ENCODE measurements around the gene KAT6B. TPM values are rescaled to one million over a fixed set of nuclear protein-coding genes. Genes with fewer than 3 reads are reported as not detected.

KAT6B gene
- total RNA-seq, 1 donor from 2014 or later = 304 TPM

DNA sequence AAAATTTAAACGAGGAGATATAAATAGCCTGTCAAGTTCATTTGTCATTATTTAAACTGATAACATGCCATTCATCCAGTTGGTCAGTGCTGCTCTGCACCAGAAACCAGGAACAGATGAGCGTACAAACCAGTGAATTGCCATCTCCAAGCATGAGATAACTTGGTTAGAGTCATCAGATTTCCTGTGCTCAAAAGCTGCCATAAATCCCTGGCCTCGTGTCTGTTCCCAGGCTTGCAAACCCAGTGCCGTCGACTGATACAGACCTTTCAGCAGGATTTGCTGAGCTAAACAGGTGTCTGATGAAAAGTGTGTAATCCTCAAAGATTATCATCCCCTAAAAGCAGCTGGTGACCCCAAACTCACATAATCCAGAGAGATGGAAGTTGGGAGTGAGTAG is 189.0 kb downstream of the KAT6B start:
- no peak for DNase-seq

DNA sequence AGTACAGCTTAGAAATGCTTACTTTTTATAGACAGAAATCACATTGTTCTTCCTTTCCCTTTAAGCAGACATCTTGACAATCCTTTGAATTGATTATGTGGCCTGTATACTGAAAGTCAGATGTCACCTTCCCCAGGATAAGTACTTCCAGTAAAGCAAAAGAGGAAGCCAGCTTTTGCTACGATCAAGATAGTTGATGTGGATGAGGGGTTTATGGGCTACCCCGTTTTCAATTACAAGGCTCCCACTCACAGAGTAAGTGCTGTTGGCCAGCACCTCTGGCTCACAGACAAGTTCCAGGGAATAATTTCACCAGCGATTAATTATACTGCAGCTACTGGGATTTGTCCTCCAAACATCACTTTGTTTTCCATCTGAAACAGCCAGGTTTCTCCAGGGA is 189.9 kb downstream of the KAT6B start:
- no peak for DNase-seq

DNA sequence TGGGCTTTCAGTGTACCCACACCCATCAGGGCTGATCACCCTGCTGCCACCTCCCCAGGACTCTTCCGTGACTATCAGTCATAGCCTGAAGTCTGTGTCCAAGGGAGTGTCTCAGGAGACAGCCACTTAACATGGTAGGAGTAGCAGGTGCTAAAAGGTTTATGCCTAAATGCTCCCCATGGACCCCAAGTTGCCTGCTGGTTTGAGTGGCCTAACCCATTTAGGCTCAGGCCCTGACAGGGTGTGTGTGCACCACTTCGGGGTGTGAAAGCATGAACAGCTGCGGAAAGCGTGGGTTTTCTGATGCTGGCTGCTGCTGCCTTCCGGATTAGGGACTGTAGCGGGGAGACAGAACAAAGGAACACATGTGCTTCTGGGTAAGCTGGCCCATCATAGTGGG is 191.9 kb downstream of the KAT6B start:
- DNase-seq = peak; percentile 15

DNA sequence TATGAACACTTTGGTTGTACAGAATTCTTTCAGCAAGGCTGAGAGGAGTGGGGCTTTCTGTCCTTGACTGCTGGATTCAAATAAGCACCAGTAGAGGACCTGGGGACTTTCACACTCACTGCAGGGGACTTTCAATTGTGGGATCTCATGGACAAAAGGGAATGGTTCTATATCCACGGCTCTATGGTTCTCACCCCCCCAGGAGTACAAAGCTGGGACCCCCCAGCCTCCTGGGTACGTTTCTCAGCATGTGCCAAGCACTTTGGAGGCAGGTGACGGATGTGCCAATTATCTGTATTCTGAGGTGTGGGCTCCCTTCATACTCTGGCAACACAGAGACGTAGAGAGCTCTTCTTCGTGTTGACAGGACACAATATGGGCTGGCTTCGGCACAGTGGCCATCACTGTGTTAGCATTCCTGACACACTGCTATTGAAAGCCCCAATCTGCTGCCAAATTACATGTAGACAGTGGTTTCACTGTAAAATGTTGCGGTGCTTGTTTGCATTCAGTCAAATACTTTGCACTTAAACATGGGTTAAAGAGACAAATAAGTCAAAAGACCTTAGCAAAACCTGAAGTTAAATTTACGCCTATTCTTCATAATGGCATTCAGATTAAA is 192.4 kb downstream of the KAT6B start:
- no peak for DNase-seq

DNA sequence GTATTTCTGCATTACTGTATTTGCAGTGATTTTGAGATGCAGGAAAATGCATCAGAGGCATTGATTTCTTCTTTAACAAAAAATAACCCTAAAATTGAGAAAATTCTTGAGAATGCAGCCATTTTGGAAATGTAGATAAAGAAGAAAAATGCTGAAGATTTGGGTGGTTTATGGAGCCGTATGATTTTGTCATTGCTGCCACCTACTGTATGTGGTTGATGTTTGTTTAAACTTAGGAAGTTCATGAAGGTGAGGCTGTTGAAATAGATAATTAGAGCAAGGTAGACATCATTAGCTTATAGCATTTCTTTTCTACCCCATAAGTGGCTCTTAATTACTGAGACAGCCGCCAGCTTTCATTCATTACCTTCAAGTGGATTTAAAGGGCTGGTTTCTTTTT is 193.0 kb downstream of the KAT6B start:
- no peak for DNase-seq

DNA sequence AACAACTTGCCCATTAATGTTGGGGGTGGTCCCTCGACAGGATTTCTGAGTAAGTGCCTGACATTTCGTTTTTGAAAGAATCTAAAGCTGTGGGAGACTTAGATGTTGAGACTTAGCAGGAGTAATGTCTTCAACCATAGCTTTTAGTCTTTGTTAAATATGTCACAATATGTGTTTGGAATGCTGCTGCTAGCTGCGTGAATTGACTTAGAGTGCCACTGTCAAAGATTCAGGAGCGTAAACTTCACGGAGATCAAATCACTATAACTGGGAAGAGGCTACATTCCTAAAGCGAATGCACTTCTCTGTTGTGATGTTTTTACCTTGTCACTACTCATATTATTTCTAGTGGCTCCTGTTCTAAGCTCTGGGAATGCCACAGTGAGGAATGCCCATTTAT is 193.8 kb downstream of the KAT6B start:
- DNase-seq = no peak

DNA sequence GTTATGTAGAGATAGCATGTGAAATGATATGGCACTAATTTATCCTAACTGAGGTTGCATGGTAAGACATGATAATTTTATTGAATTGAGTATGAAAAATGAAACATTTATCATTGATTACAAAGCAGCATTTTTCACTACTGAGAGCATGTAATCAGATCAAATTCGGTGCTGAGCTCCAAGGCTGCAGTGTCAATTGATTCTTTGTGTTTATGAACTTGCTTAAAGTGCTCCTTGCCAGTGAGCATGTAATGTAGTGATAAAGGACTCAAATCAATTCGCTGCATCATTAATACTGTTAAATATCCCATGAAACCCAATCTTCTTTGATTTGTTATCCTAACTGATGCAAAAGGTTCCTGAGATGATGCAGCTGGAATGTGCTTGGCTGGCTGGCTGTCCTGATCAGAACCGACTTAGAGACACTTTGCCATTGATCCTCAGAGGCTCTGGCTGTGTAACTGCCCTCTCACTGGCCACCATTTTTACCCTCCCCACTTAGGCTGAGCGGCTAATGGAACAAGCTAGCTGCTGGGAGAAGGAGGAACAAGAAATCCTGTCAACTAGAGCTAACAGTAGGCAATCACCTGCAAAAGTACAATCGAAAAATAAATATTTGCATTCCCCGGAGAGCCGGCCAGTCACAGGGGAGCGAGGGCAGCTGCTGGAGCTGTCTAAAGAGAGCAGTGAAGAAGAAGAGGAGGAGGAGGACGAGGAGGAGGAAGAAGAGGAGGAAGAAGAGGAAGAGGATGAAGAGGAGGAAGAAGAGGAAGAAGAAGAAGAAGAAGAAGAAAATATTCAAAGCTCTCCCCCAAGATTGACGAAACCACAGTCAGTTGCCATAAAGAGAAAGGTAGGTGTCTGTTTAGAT is 195.2 kb downstream of the KAT6B start:
- DNase-seq = no peak

DNA sequence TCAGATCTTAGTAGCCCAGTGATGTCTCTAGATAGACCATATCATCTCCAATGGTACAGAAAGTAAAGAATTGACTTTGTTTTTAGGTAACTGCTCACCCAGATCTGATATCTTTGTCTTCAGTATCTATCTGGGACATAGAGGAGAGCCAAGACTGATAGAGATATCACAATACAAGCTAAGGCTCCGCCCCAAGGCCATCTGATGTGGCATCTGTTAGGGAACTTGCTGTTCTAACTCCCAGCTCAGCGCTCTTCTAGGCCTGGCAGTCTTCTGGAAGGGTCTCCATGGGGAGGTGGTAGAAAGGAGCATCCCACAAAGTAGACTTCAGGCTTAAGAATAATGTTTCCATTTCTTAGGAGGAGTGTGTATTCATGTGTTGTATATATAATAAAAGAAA is 196.7 kb downstream of the KAT6B start:
- DNase-seq = no peak

DNA sequence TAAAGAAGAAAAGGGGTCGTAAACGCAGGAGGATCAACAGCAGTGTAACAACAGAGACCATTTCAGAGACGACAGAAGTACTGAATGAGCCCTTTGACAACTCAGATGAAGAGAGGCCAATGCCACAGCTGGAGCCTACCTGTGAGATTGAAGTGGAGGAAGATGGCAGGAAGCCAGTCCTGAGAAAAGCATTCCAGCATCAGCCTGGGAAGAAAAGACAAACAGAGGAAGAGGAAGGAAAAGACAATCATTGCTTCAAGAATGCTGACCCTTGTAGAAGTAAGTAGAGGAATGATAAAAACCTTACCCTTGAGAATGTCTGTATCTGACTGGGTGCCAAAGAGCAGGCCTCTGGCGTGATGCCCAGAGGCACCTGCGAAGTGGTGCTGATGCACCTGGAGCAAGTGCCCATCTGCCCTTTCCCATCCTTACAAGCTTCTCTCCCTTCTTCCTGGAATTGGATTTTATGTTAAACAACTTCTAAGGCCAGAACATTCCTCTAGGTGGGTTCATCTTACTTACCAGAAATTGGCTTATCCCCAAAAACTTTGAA is 198.6 kb downstream of the KAT6B start:
- DNase-seq = no peak

DNA sequence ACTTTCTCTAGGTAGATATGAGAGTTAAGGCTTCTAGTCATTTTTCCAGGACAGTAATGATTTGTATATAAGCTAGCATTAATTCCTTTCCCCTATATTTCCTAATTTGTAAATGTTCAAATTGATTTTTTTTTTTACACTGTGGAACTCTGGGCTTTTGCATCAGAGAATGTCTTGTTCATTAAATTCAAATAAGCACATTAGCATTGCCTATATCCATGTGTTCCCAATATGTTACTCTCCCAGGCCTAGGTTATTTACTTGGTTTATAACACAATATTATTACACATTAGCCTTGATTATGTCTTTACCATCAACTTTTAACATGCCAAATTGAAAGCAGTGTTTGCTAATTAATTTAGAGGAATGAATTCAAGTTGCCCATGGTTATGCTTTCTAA is 201.6 kb downstream of the KAT6B start:
- no peak for DNase-seq

DNA sequence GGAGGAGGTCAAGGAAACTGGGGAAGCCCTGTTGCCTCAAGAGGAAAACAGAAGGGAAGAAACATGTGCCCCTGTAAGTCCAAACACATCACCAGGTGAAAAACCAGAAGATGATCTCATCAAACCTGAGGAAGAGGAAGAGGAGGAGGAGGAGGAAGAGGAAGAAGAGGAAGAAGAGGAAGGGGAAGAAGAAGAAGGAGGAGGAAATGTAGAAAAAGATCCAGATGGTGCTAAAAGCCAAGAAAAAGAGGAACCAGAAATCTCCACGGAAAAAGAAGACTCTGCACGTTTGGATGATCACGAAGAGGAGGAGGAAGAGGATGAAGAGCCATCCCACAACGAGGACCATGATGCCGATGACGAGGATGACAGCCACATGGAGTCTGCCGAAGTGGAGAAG is 202.3 kb downstream of the KAT6B start:
- no peak for DNase-seq

DNA sequence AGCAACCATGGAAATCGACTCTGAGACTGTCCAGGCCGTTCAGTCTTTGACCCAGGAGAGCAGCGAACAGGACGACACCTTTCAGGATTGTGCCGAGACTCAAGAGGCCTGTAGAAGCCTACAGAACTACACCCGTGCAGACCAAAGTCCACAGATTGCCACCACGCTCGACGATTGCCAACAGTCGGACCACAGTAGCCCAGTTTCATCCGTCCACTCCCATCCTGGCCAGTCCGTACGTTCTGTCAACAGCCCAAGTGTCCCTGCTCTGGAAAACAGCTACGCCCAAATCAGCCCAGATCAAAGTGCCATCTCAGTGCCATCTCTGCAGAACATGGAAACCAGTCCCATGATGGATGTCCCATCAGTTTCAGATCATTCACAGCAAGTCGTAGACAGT is 203.0 kb downstream of the KAT6B start:
- DNase-seq = no peak

DNA sequence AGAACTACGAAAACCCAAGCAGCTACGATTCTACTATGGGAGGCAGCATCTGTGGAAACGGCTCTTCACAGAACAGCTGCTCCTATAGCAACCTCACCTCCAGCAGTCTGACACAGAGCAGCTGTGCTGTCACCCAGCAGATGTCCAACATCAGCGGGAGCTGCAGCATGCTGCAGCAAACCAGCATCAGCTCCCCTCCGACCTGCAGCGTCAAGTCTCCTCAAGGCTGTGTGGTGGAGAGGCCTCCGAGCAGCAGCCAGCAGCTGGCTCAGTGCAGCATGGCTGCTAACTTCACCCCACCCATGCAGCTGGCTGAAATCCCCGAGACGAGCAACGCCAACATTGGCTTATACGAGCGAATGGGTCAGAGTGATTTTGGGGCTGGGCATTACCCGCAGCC is 203.5 kb downstream of the KAT6B start:
- DNase-seq = no peak

DNA sequence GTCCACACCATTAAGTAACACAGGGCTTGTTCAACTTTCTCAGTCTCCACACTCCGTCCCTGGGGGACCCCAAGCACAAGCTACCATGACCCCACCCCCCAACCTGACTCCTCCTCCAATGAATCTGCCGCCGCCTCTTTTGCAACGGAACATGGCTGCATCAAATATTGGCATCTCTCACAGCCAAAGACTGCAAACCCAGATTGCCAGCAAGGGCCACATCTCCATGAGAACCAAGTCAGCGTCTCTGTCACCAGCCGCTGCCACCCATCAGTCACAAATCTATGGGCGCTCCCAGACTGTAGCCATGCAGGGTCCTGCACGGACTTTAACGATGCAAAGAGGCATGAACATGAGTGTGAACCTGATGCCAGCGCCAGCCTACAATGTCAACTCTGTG is 204.0 kb downstream of the KAT6B start:
- DNase-seq = no peak

DNA sequence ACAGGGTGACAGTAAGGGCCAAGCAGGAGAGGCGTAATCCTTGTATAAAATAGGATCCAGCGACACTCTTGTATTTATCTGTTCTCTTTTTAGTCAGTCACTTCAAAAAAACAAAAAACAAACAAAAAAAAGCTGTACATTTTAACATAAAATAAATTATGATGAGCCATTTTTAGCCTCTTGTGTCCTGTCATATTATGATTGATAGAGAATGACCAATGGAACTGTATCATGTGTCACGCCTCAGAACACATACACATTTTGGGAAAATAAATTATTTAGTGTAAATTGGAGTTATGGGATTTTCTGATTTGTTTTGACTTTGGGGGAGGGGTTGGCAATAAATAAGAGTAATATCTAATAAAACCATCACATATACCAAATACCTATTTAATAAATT is 205.7 kb downstream of the KAT6B start:
- no peak for DNase-seq

DNA sequence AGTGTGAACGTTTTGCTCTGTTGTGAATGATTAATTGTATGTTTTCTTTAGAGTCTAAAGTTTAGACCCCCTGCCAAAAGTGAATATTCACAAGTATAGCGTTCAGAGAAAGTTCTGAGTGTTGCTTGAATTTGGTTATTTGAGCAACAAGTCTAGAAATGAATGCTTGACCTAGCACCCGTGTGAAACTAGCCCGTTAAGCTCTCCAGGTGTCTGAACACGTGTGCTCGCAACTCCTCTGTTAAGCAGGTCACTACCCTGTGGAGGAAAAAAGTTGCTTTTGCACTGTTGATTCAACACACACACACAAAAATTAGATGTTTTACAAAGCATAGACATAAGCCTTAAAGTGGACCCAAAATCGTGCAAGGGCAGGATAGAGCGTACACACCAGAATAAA is 206.4 kb downstream of the KAT6B start:
- DNase-seq = no peak

DNA sequence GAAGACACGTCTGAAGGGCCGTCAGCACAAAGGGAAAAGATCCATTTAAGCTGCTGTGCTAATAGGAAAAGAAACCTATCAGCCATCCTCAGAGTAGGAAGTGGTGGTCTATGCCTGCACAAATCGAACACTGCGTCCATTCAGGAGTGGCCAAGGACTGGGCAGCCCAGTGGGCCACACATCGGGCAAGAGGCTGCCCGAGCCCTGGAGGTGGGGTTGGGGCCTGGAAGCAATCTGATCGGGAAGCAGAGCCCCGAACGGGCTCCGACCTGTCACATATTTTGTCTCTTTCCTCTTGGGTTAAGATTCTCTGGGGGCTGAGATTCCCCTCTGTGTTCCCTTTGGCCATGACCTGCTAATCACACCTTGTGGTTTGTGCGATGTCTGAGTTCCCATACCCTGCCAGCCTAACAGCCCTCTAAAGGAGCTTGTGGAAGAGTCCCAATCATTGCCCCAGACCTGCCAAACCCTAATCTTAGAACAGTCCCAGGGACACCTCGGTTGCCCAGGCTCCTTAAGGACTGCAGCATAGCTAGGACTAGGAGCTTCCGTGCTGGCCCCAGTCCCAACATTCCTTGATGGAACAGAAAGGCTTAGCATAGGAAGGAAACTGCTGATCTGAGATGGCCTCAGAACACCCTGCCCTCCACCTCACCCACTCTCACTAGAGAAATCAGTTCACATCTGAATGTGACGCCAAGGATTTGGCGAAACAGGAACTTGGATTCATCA is 207.2 kb downstream of the KAT6B start:
- DNase-seq = no peak

DNA sequence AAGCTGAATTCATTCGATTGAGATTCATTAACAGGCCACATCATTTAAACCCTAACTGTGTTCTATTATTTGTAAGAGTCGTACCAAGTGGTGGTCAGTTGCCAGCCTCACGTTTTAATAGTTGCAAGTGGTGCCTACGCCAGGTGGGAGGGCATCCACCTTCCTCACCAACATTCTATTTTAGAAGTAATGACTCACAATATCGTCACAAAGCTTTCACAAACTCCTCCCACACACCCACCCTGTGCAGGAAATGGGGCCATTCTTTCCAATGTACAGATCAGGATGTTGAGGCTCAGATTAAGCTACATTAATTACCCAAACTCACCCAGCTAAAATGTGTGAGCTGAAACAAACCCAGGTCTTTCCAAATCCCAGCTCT is 207.7 kb downstream of the KAT6B start:
- DNase-seq = no peak

DNA sequence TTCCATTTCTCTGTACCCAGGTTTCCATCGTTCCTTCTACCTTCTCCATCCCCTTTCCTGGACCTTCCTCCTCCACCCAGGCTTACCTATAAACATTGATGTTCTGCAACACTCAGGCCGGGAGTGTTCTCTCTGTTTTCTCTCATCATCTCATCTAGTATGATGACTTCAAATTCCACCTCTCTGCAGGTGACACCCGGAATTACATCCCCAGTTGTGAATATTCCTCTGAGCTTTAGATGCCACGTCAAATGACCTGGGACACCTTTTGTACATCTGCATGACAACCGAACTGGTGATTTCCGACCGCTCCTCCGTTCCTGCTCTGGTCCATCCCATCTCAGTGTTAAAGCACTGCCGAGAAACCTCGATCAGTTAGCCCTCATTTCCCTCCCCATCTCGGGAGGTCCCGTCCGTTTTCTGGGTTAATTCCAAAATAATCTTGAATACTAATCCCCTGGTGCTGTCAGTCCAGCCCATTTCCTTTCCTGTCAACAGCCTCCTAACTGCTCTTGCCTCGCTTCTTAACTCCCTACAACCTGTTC is 208.4 kb downstream of the KAT6B start:
- DNase-seq = no peak

DNA sequence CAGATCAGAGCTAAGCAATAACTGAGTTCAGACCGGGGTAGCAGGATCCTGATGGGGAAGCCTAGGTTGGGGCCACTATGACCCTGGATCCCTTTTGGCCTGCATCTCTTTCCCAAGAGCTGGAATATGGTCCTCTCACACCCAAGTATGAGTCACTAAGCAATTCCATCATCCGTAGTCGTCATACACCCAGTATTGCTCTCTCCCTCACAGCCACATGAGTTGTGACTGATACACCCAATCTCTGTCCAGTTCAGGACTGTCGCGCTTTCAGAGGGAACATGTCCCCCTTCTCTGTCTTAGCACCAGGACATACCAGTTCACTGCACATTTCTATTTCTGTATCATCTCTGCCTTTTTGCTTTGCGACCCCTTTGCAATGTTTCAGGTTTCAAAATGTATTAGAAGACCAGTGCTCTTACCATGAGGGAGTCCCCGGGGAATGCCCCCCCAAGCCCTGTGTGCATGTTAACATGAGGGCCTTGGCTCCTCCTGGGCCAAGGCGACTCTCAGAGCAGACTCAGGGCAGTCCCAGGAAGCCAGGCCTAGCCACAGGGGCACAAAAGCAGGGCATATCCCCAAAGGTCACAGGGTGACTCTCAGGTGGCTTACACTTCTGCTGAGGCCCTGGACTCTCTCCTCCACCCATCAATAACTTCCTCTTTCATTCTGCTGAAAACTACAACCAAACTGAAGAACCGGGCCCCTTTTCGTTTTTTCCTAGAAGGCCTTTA is 209.7 kb downstream of the KAT6B start:
- DNase-seq = no peak

DNA sequence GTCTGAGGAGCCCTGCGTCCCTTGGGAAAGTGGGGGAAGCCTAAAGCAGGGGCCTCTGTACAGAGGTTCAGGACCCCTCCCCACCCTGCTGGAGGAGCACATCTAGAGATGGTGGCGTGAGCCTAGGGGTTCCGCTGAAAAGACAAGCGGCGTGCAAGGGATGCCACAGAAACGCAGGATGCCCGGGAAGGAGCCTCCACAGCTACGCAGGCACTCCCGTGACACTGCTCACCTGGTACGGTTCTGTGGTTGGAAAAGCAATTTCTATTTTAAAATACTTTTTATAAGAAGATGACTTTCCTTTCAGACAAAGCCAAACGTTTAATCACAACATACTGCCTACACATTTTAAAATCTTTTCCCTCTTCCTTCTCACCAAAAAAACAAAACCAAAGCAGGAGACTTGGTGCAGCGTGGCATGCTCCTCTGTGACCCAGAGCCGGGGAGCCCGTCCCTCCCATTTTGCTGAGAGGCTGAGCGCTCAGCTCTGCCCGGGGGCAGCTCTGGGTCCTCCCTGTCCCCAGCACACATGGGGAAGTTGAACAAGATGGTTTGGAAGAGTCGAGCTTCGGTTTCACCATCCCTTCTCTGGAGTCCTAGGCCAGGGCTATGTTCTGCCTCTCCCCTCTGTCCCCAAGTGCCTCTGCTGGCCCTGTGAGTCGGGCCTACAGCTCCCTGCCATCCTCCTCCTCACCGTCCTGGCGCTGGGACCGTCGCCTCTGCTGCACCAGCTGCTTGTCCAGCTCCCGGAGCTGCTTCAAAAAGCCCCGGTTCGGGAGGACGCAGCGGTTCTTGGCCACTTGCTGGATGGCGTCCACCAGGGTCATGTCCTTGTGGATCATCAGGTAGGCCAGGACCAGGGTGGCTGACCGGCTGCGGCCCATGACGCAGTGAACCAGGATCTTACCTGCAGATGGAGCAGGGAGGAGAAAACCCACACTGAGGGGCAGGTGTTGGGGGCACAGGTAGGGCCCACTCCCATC is 211.1 kb downstream of the KAT6B start:
- no peak for DNase-seq

Measured in occipital lobe (tissue), 2 donors.